IMR-90 (cell line): ENCODE measurements around the gene SLAMF7. TPM values are rescaled to one million over a fixed set of nuclear protein-coding genes. Genes with fewer than 3 reads are reported as not detected.

ENCODE experiments used
- ATAC-seq: fragments of 200-7000 bp; cut with Tn5 transposase; 2 replicates; pipeline ENCODE4 v1.9.1; 2020; ENCODE audit warnings: low read depth, mild to moderate bottlenecking, moderate library complexity
- BruUV-seq: library from RNA; stranded (reverse); fragments of 400-500 nt; replicated peaks from 2 replicates; lab custom pipeline; 2021; lab: Mats Ljungman, UMichigan
- CTCF ChIA-PET: fragments of 300-600 bp; formaldehyde crosslinking; extraction: SDS; loops from one replicate; lab custom pipeline; 2021; ENCODE audit warnings: antibody characterized with exemption; lab: Yijun Ruan, JAX
- POLR2A ChIA-PET: fragments of 300-600 bp; sonication (Branson Sonifier 250); formaldehyde crosslinking; loops from one replicate; lab custom pipeline; 2022; ENCODE audit warnings: antibody characterized with exemption; ENCODE audit not compliant: unreplicated experiment; lab: Charles Lee
- DNase-seq: peaks from one replicate; pipeline ENCODE4 v3.0.0; 2013
- H2AFZ ChIP-seq: replicated peaks from 2 replicates; pipeline ENCODE3; 2013; ENCODE audit warnings: low read length, mild to moderate bottlenecking; ENCODE audit not compliant: poor library complexity
- H2AK5ac ChIP-seq: 2 replicates; pipeline ENCODE4 v1.6.1; 2013; ENCODE audit warnings: low read depth, low read length, inconsistent platforms
- H2AK9ac ChIP-seq: replicated peaks from 2 replicates; pipeline ENCODE3; 2013; ENCODE audit warnings: mild to moderate bottlenecking, low read depth, low read length, moderate library complexity; ENCODE audit not compliant: poor library complexity
- H2BK120ac ChIP-seq: 2 replicates; pipeline ENCODE4 v1.6.1; 2013; ENCODE audit warnings: low read depth, low read length, inconsistent platforms
- H2BK15ac ChIP-seq: 3 replicates; pipeline ENCODE4 v1.6.1; 2013; ENCODE audit warnings: low read depth, low read length, inconsistent platforms
- H2BK20ac ChIP-seq: 2 replicates; pipeline ENCODE4 v1.6.1; 2013; ENCODE audit warnings: low read depth, mild to moderate bottlenecking, inconsistent platforms, low read length, moderate library complexity
- H2BK5ac ChIP-seq: 2 replicates; pipeline ENCODE4 v1.6.1; 2013; ENCODE audit warnings: mild to moderate bottlenecking, low read depth, low read length, inconsistent platforms; ENCODE audit not compliant: poor library complexity, severe bottlenecking
- H3K14ac ChIP-seq: replicated peaks from 2 replicates; pipeline ENCODE4 v1.6.1; 2013; ENCODE audit warnings: low read depth, low read length, inconsistent platforms
- H3K18ac ChIP-seq: 2 replicates; pipeline ENCODE4 v1.6.1; 2013; ENCODE audit warnings: low read depth, low read length, control low read depth
- H3K23ac ChIP-seq: 2 replicates; pipeline ENCODE4 v1.6.1; 2013; ENCODE audit warnings: low read depth, low read length, inconsistent platforms
- H3K27ac ChIP-seq: 2 replicates; pipeline ENCODE4 v1.5.1; 2013; ENCODE audit warnings: mild to moderate bottlenecking, control low read depth, low read length; ENCODE audit not compliant: insufficient read depth
- H3K27me3 ChIP-seq: 2 replicates; pipeline ENCODE4 v1.6.1; 2013; ENCODE audit warnings: low read length; ENCODE audit not compliant: control insufficient read depth, insufficient read depth
- H3K36me3 ChIP-seq: 2 replicates; pipeline ENCODE4 v1.6.1; 2013; ENCODE audit warnings: low read length, mixed read lengths; ENCODE audit not compliant: control insufficient read depth, insufficient read depth
- H3K4ac ChIP-seq: 2 replicates; pipeline ENCODE4 v1.6.1; 2013; ENCODE audit warnings: low read depth, low read length, inconsistent platforms
- H3K4me1 ChIP-seq: 2 replicates; pipeline ENCODE4 v1.6.1; 2013; ENCODE audit warnings: low read length, mixed read lengths; ENCODE audit not compliant: control insufficient read depth, insufficient read depth
- H3K4me2 ChIP-seq: 2 replicates; pipeline ENCODE4 v1.6.1; 2013; ENCODE audit warnings: low read depth, mild to moderate bottlenecking, control low read depth, low read length, moderate library complexity
- H3K4me3 ChIP-seq: 2 replicates; pipeline ENCODE4 v1.5.1; 2013; ENCODE audit warnings: low read depth, mild to moderate bottlenecking, control low read depth, low read length, moderate library complexity; ENCODE audit not compliant: insufficient read depth
- H3K56ac ChIP-seq: 2 replicates; pipeline ENCODE4 v1.6.1; 2013; ENCODE audit warnings: low read length, inconsistent platforms; ENCODE audit not compliant: insufficient read depth; ENCODE audit errors: extremely low read depth
- H3K79me1 ChIP-seq, 2 experiments: 2 replicates each; pipeline ENCODE4 v1.6.1; 2013; ENCODE audit warnings: low read length in 2 of 2, inconsistent platforms in 1 of 2, low read depth in 1 of 2
- H3K9ac ChIP-seq: 2 replicates; pipeline ENCODE4 v1.6.1; 2013; ENCODE audit warnings: low read depth, low read length, control low read depth
- H3K9me1 ChIP-seq: 2 replicates; pipeline ENCODE4 v1.6.1; 2013; ENCODE audit warnings: low read length, inconsistent platforms; ENCODE audit not compliant: insufficient read depth
- H3K9me3 ChIP-seq: 2 replicates; pipeline ENCODE4 v1.6.1; 2013; ENCODE audit warnings: low read length; ENCODE audit not compliant: control insufficient read depth, insufficient read depth
- H4K20me1 ChIP-seq: 2 replicates; pipeline ENCODE4 v1.6.1; 2013; ENCODE audit warnings: low read length, inconsistent platforms; ENCODE audit not compliant: insufficient read depth
- H4K5ac ChIP-seq: 2 replicates; pipeline ENCODE4 v1.6.1; 2013; ENCODE audit warnings: mild to moderate bottlenecking, low read depth, low read length, control low read depth
- H4K8ac ChIP-seq, 2 experiments: 2 replicates each; pipeline ENCODE4 v1.6.1; 2013; ENCODE audit warnings: low read depth in 2 of 2, low read length in 2 of 2, control low read depth in 1 of 2, inconsistent platforms in 1 of 2
- H4K91ac ChIP-seq: 2 replicates; pipeline ENCODE4 v1.6.1; 2013; ENCODE audit warnings: low read depth, low read length, inconsistent platforms; ENCODE audit not compliant: insufficient read depth
- BHLHE40 ChIP-seq: fragments of 150-350 bp; IDR thresholded peaks from 2 replicates; pipeline ENCODE4 v1.6.1; 2016; ENCODE audit warnings: mild to moderate bottlenecking, low read depth, low read length
- CHD1 ChIP-seq: IDR thresholded peaks from 2 replicates; pipeline ENCODE4 v1.6.1; 2012; ENCODE audit warnings: low read depth, low read length, improper control_type of control experiment
- CTCF ChIP-seq: conservative IDR thresholded peaks from 2 replicates; pipeline ENCODE4 v1.5.1; 2012; ENCODE audit warnings: mild to moderate bottlenecking, low read depth, low read length, improper control_type of control experiment
- MAZ ChIP-seq: IDR thresholded peaks from 2 replicates; pipeline ENCODE4 v1.6.1; 2012; ENCODE audit warnings: low read depth, mild to moderate bottlenecking, low read length, improper control_type of control experiment, moderate library complexity, borderline replicate concordance
- NFE2L2 ChIP-seq: fragments of 150-350 bp; IDR thresholded peaks from 2 replicates; pipeline ENCODE4 v1.6.1; 2016; ENCODE audit warnings: low read depth, mild to moderate bottlenecking, low read length
- RFX5 ChIP-seq: IDR thresholded peaks from 2 replicates; pipeline ENCODE4 v1.8.0; 2012; ENCODE audit warnings: low read depth, mild to moderate bottlenecking, low read length, moderate library complexity
- SMC3 ChIP-seq: fragments of 150-350 bp; IDR thresholded peaks from 2 replicates; pipeline ENCODE4 v1.6.1; 2016; ENCODE audit warnings: low read depth, mild to moderate bottlenecking, antibody characterized with exemption, low read length, moderate library complexity
- USF2 ChIP-seq: fragments of 150-350 bp; IDR thresholded peaks from 2 replicates; pipeline ENCODE4 v1.6.1; 2017; ENCODE audit warnings: mild to moderate bottlenecking, antibody characterized with exemption, low read length, low read depth
- WGBS, 2 experiments: methylation state at CpG; one replicate each; pipeline versions ENCODE4 v1.1.5 to v1.1.7; 2013; ENCODE audit warnings: missing lambda C conversion rate in 2 of 2; ENCODE audit not compliant: insufficient read length in 1 of 2; ENCODE audit errors: extremely low coverage in 2 of 2; 5-methylcytosine and 5-hydroxymethylcytosine counted together
- dilution Hi-C: fragments of 300-500 bp; cut with HindIII; formaldehyde crosslinking; loops from one replicate; pipeline ENCODE4 v1.14.3; 2018; ENCODE audit warnings: low sequenced_read_pairs; ENCODE audit not compliant: unreplicated experiment
- in situ Hi-C: fragments of 300-500 bp; cut with MboI; formaldehyde crosslinking; loops from 3 replicates; pipeline ENCODE4 v1.14.3; 2019; ENCODE audit warnings: low sequenced_read_pairs, inconsistent platforms, mixed read lengths
- intact Hi-C: fragments of 100-400 bp; cut with micrococcal nuclease; formaldehyde crosslinking; loops from 2 replicates; pipeline ENCODE4 v1.10.0; 2022
- polyA plus RNA-seq, 3 experiments: library from polyadenylated mRNA; depleted of rRNA; stranded (reverse); fragments of >200 nt; gene quantifications; 2 replicates each; pipeline ENCODE4 v1.2.3, GENCODE V29; 2012; ENCODE audit warnings: low replicate concordance in 1 of 3
- total RNA-seq: library from RNA; depleted of rRNA; stranded (reverse); fragments of >200 nt; gene quantifications from 2 replicates; pipeline ENCODE4 v1.2.3, GENCODE V29; 2012

The SLAMF7 gene
- total and polyA plus RNA-seq, 2 of the 4 experiments (the other 2 are of a cell fraction), result not detected

GRCh38 chr1:160722726-160723125, 16.3 kb upstream of the SLAMF7 start:
- intact Hi-C loops, result no loop called here
- Histone ChIP-seq H2AK5ac (no peak overlapping the region), H2AFZ (no peak overlapping the region), H3K9ac (no peak overlapping the region), H4K8ac (no peak overlapping the region), H3K36me3 (no peaks in the 10 kb centered on the region), H2BK5ac (no peak overlapping the region), H4K20me1 (no peaks in the 10 kb centered on the region), H4K5ac (no peak overlapping the region), H3K56ac (no peak overlapping the region), H3K4ac (no peak overlapping the region), H4K91ac (no peak overlapping the region), H3K27ac (no peak overlapping the region), H3K9me1 (no peaks in the 10 kb centered on the region), H3K23ac (no peak overlapping the region), H3K4me2 (no peak overlapping the region), H2BK20ac (no peak overlapping the region), H3K79me1 (no peaks in the 10 kb centered on the region), H2BK120ac (no peak overlapping the region), H2BK15ac (no peak overlapping the region), H3K4me3 (no peak overlapping the region), H3K9me3 (no peaks in the 10 kb centered on the region), H3K18ac (no peak overlapping the region), H2AK9ac (no peak overlapping the region), H3K14ac (no peak overlapping the region), H3K27me3 (no peaks in the 10 kb centered on the region), H3K4me1 (no peaks in the 10 kb centered on the region)
- BruUV-seq, result no TSS peak
- DNase-seq (no peak), ATAC-seq (no peak)
- dilution Hi-C loops, result no loop called here
- WGBS, 2 experiments, result 74% methylated on average over 7 of the region's 10 CpGs; no CpG with 5 or more reads in 1 of the 2 experiments
- in situ Hi-C loops, result no loop called here
- ChIA-PET CTCF (no interaction called here), POLR2A (no interaction called here)
- TF ChIP-seq MAZ, result no peak
- TF ChIP-seq NFE2L2, result no peak
- TF ChIP-seq CTCF, result no peak
- TF ChIP-seq CHD1, result no peak
- TF ChIP-seq RFX5, result no peak
- no peak for TF ChIP-seq USF2
- no peak for TF ChIP-seq BHLHE40
- TF ChIP-seq SMC3, result no peak
